ENCODE results near the gene SMIM24. TPM values are rescaled to one million over a fixed set of nuclear protein-coding genes. Genes with fewer than 3 reads are reported as not detected.
A peak's percentile ranks its signal among the peaks of the same experiment; 100 is the strongest.

Gene SMIM24
- total RNA-seq, 1 experiment from 2014 or later, result not detected

GRCh38 chr19:3474010-3474409 is 6.3 kb downstream of the SMIM24 start:
- no peak for DNase-seq (ENCODE audit: low read depth)

- no peak for DNase-seq (ENCODE audit: low read depth)
These were observed 8.2 kb downstream of the SMIM24 start for GRCh38 chr19:3471954-3472655.

GRCh38 chr19:3470500-3471128 is 9.7 kb downstream of the SMIM24 start:
- DNase-seq (ENCODE audit: low read depth), result peak; percentile 36

GRCh38 chr19:3469638-3470499 is 10.5 kb downstream of the SMIM24 start:
- DNase-seq (ENCODE audit: low read depth), result no peak

GRCh38 chr19:3468211-3468610 is 12.1 kb downstream of the SMIM24 start:
- DNase-seq (ENCODE audit: low read depth), result no peak

GRCh38 chr19:3467437-3468198 is 12.7 kb downstream of the SMIM24 start:
- DNase-seq (ENCODE audit: low read depth), result no peak

GRCh38 chr19:3466635-3467034 is 13.7 kb downstream of the SMIM24 start:
- DNase-seq (ENCODE audit: low read depth), result no peak

GRCh38 chr19:3465552-3465951 is 14.8 kb downstream of the SMIM24 start:
- DNase-seq (ENCODE audit: low read depth), result no peak

GRCh38 chr19:3464587-3465235 is 15.6 kb downstream of the SMIM24 start:
- DNase-seq (ENCODE audit: low read depth), result no peak

- no peak for DNase-seq (ENCODE audit: low read depth)
These were observed 16.4 kb downstream of the SMIM24 start for GRCh38 chr19:3463714-3464586.

GRCh38 chr19:3462991-3463713 is 17.2 kb downstream of the SMIM24 start:
- DNase-seq (ENCODE audit: low read depth), result no peak

- no peak for DNase-seq (ENCODE audit: low read depth)
These were observed 20.3 kb downstream of the SMIM24 start for GRCh38 chr19:3459965-3460582.

- DNase-seq (ENCODE audit: low read depth), result peak; percentile 72
These were observed 21.0 kb downstream of the SMIM24 start for GRCh38 chr19:3459089-3459881.

- no peak for DNase-seq (ENCODE audit: low read depth)
These were observed 21.9 kb downstream of the SMIM24 start for GRCh38 chr19:3458229-3459088.

GRCh38 chr19:3457528-3458228 is 22.6 kb downstream of the SMIM24 start:
- DNase-seq (ENCODE audit: low read depth), result no peak

GRCh38 chr19:3456925-3457527 is 23.3 kb downstream of the SMIM24 start:
- DNase-seq (ENCODE audit: low read depth), result no peak
